Stomach (tissue), 9 donors: ENCODE data around the gene TBPL2. TPM values are rescaled to one million over a fixed set of nuclear protein-coding genes. Genes with fewer than 3 reads are reported as not detected.

Experiments
- DNase-seq, 2 donors: peaks; one replicate each; pipeline versions ENCODE4 v3.0.0 to v3.0.0-alpha.2; 2013 to 2019
- H3K27ac ChIP-seq, 5 donors: fragments of 200-600 bp in 4 of 5; sonication (generic) in 4 of 5; one replicate each; pipeline ENCODE4 v1.5.1; 2013 to 2019; ENCODE audit warnings: mild to moderate bottlenecking in 1 of 5, moderate library complexity in 1 of 5
- H3K27me3 ChIP-seq, 3 donors: fragments of 200-600 bp; sonication (generic); one replicate each; pipeline ENCODE4 v1.5.1; 2017 to 2019; ENCODE audit warnings: mixed run types in 1 of 3
- H3K36me3 ChIP-seq, 4 donors: fragments of 200-600 bp; sonication (generic); 1 replicate in 3 of 4; 2 replicates in 1 of 4; pipeline ENCODE4 v1.5.1; 2016 to 2019
- H3K4me1 ChIP-seq, 4 donors: fragments of 200-600 bp; sonication (generic); one replicate each; pipeline ENCODE4 v1.5.1; 2016 to 2019
- H3K4me3 ChIP-seq, 4 donors: fragments of 200-600 bp; sonication (generic) in 3 of 4; one replicate each; pipeline ENCODE4 v1.5.1; 2016 to 2019; ENCODE audit warnings: mild to moderate bottlenecking in 1 of 4
- H3K9me3 ChIP-seq, 4 donors: fragments of 200-600 bp; sonication (generic); one replicate each; pipeline ENCODE4 v1.5.1; 2016 to 2019
- CTCF ChIP-seq, 7 experiments: fragments of 450-650 bp in 4 of 7; fragments of 200-600 bp in 3 of 7; sonication (generic) in 3 of 7; IDR thresholded peaks; one replicate each; pipeline ENCODE4 v1.5.1; 2016 to 2019; ENCODE audit warnings: antibody characterized with exemption in 7 of 7, control low read depth in 2 of 7, mild to moderate bottlenecking in 1 of 7
- EP300 ChIP-seq: sonication (generic); formaldehyde crosslinking; IDR thresholded peaks from one replicate; pipeline ENCODE4 v1.6.1; 2017; ENCODE audit warnings: antibody characterized with exemption
- POLR2A ChIP-seq, 4 donors: fragments of 450-650 bp; IDR thresholded peaks; one replicate each; pipeline ENCODE4 v1.6.1; 2016; ENCODE audit warnings: antibody characterized with exemption in 4 of 4, control low read depth in 2 of 4, mild to moderate bottlenecking in 1 of 4, moderate library complexity in 1 of 4
- POLR2AphosphoS5 ChIP-seq, 3 donors: sonication (generic); formaldehyde crosslinking; IDR thresholded peaks; one replicate each; pipeline ENCODE4 v1.6.1; 2016; ENCODE audit warnings: antibody characterized with exemption in 3 of 3
- WGBS, 5 donors: extraction: QIAGEN DNeasy Blood & Tissue Kit in 3 of 5; methylation state at CpG; one replicate each; pipeline versions ENCODE4 v1.1.5 to v1.1.7; 2013 to 2018; 5-methylcytosine and 5-hydroxymethylcytosine counted together
- intact Hi-C: fragments of 100-400 bp; cut with DNase I; formaldehyde crosslinking; loops from one replicate; pipeline ENCODE4 v1.15.1; 2023; ENCODE audit warnings: low total_unique reads
- polyA plus RNA-seq, 3 donors: library from polyadenylated mRNA; stranded (reverse); fragments of 200-250 nt; gene quantifications; one replicate each; pipeline ENCODE4 v1.2.3, GENCODE V29; 2013
- small RNA-seq, 4 donors: library from RNA; depleted of rRNA; stranded (forward); fragments of <200 nt; gene quantifications; one replicate each; pipeline ENCODE3, GENCODE V24; 2016
- total RNA-seq, 5 donors: library from RNA; depleted of rRNA; stranded (reverse); fragments of >200 nt; gene quantifications; one replicate each; pipeline versions ENCODE4 v1.1.0 to v1.2.3, GENCODE V29; 2014 to 2016
- donor health status: healthy with polysubstance abuse.
- donor health status: Bipolar disorder and iron deficiency.
- donor health status: healthy.

TBPL2 gene
- total and polyA plus RNA-seq, 8 donors: not detected

GRCh38 chr14:55370883-55371455 is 69.4 kb downstream of the TBPL2 start:
- Histone ChIP-seq H3K27me3 (no peaks in the 10 kb centered on the region), H3K9me3 (no peaks in the 10 kb centered on the region), H3K4me1 (peaks cover 0 to 6% (median 0%) of the 10 kb centered on the region in 4 donors), H3K27ac (no peak overlapping the region), H3K4me3 (no peak overlapping the region), H3K36me3 (peaks cover 14 to 76% (median 57%) of the 10 kb centered on the region in 4 donors)
- intact Hi-C loops: no loop called here
- peak in 1 of 2 donors; percentile 38 for DNase-seq
- 57 to 79% (median 73%) methylated on average over 11 of the region's 11 CpGs for WGBS, 5 donors
- TF ChIP-seq CTCF (IDR thresholded peaks at IDR 0.05) (no peak), POLR2AphosphoS5 (IDR thresholded peaks at IDR 0.05) (no peak), POLR2A (IDR thresholded peaks at IDR 0.05) (no peak), EP300 (no peak)

- WGBS, 5 donors: 61 to 85% (median 79%) methylated on average over 3 of the region's 3 CpGs
- Histone ChIP-seq H3K36me3 (peaks cover 11 to 57% (median 53%) of the 10 kb centered on the region in 4 donors), H3K27ac (peak overlapping the region in 1 of 5 donors; percentile 20), H3K9me3 (no peaks in the 10 kb centered on the region), H3K4me3 (no peak overlapping the region), H3K4me1 (peaks cover 0 to 6% (median 0%) of the 10 kb centered on the region in 4 donors), H3K27me3 (no peaks in the 10 kb centered on the region)
- no peak for DNase-seq
- intact Hi-C loops: no loop called here
- TF ChIP-seq POLR2AphosphoS5 (IDR thresholded peaks at IDR 0.05) (no peak), POLR2A (IDR thresholded peaks at IDR 0.05) (no peak), CTCF (IDR thresholded peaks at IDR 0.05) (no peak)
These were observed 74.1 kb downstream of the TBPL2 start for GRCh38 chr14:55366271-55366670.

Small RNA genes lying within 50 kb of the gene (small RNA-seq; reads per million reads assigned to genes)
- gene AL356801.1: 0 reads per million in 4 donors

Other genes starting within 250 kb of the TBPL2 start
- gene DLGAP5, start 249.0 kb downstream of the TBPL2 start, total RNA-seq: 1 to 10 TPM in 4 of 5 donors, under 1 TPM in 1; 0.45 to 7.7 (median 3.5) TPM
- 1 to 10 TPM in 2 of 3 donors, under 1 TPM in 1; 0.61 to 2.0 (median 2.0) TPM for gene DLGAP5, start 249.0 kb downstream of the TBPL2 start, polyA plus RNA-seq
- 10 to 100 TPM; 18.7 to 55.0 (median 45.3) TPM for gene FBXO34, start 169.2 kb downstream of the TBPL2 start, total RNA-seq
- gene FBXO34, start 169.2 kb downstream of the TBPL2 start, polyA plus RNA-seq: 10 to 100 TPM in 1 of 3 donors, 1 to 10 TPM in 2; 6.7 to 13.0 (median 9.5) TPM
- 10 to 100 TPM in 2 of 5 donors, 1 to 10 TPM in 3; 5.8 to 29.7 (median 7.0) TPM for gene ATG14, start 28.8 kb downstream of the TBPL2 start, total RNA-seq
- gene ATG14, start 28.8 kb downstream of the TBPL2 start, polyA plus RNA-seq: 1 to 10 TPM; 3.3 to 5.4 (median 3.7) TPM
- gene KTN1, start 139.6 kb upstream of the TBPL2 start, total RNA-seq: 100 to 1,000 TPM in 3 of 5 donors, 10 to 100 TPM in 2; 66.5 to 123 (median 100) TPM
- gene KTN1, start 139.6 kb upstream of the TBPL2 start, polyA plus RNA-seq: 10 to 100 TPM; 43.3 to 58.7 (median 51.5) TPM